HG02970 (cell line): ENCODE data around the gene PDXK.

ENCODE experiments used
- ATAC-seq: cut with Tn5 transposase; IDR thresholded peaks from one replicate; pipeline ENCODE4 v1.9.1; 2021; ENCODE audit warnings: mild to moderate bottlenecking, moderate library complexity, moderate number of reproducible peaks; ENCODE audit not compliant: unreplicated experiment, low FRiP score

PDXK gene

DNA sequence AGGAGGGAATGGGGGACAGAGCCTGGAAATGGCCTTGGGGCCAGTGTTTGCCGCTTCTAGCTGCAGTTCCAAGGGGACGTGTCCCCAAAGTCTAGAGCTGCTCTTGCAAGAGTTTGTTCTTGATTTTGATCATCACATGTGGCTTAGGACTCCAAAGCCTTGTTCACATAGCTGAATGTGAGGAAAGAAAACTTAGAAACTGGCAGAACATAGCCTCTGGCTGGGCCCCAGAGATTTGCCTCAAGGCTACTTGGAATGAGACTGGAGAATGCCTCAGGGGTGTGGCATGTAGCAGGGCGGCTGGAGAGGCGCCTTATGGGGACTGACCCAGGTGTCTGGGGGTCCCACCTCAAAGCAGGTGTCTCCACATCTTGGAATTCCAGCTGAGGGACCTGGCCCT, 2.3 kb downstream of the PDXK start:
- ATAC-seq: no peak

DNA sequence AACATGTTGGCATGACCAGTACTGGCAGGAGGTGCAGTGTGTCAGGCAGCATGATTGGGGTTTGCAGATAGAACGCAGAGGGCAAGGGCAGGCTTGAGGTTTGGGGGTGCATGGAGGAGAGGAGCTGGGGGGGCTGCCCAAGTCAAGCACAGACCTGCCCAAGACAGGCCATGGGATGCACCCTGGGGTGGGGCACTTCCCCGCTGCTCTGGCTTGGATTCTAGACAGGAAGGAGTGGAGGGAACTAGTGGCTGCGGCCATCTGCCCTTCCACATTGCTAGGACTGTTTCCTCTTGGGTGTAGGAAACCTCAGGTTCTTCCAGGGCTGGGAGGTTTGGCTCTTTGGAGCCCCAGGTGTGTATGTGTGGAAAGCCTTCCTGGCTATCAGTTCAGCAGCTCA, 3.0 kb downstream of the PDXK start:
- no peak for ATAC-seq

DNA sequence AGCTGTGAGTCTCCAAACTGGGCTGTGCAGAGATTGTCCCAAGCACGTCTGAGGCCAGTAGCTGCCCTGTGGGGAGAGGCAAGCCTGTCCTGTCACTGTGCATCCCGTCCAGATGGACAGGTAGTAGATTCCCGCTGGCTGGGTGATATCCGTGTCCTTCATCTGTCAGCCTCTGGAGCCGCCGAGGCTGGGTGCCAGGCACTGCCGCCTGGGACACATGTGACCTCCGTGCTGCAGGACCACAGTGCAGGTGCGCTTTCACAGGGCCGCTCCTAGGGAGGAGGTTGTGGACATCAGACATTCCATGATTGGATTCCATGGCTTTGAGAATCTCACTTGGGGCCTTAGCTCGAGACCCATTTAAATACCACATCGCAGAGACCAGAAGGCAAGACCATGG, 4.7 kb downstream of the PDXK start:
- no peak for ATAC-seq

DNA sequence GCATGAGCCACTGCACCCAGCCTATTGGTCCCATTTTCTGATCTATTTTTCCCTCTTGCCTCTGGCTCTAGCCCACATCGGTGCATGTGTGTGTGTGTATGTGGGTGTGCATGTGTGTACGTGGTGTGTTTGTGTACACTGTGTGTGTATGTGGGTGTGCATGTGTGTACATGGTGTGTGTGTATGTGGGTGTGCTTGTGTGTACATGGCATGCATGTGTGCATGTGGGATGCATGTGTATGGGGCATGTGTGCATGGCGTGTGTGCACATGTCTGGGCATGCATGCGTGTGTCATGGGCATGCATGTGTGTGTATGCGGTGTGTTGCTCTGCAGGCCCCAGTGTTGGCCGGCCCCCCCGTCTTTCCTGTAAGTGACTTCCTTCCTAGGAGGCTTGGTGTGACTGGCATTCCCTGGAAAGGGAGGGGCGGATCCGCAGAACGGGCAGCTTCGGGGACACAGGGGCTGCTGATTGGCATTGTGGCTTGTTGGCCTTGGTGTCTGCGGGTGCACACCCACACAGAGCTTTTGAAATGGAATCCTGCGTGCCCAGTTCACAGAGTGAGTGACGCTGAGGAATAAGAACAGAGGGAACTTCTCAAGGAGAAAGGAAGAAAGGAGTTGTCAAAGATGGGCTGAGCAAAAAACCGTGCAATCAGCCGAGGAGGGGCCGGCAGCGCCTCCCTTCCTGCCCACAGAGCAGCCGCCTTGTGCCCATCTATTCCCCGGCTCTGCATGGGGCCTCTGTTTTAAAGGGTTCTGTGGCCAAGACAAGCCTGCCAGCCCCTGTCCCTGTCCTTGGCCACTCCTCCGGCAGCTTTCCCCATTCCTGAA, 8.0 kb downstream of the PDXK start:
- no peak for ATAC-seq

DNA sequence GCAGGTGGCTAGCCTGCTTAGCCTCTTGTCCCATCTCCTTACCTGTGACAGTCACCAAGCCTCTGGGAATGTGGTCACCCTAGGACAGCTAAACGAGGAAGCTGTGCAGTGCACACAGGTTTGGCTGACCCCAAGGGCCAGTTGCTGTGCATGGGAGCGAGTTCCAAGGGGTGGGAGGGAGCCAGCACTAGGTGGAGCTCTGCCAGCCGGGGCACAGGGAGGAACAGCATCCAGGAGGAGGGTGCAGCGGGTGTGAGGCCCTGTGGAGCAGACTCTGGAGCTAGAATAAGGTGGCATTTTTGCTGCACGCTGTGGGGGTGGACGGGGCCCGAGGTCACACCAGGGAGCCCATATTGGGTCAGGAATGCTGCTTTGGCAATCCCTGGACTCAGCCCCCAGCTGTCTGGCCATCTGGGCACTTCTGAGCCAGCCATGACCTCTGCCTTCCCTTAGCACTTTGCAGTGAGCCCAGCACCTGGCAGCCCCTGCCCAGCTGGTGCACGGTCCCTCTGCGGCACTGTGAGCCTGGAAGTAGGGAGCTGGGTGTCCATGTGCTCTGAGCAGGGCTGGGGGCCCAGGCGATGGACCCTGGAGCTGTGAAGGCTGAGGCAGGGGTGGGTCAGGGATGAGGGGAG, 8.7 kb downstream of the PDXK start:
- no peak for ATAC-seq

DNA sequence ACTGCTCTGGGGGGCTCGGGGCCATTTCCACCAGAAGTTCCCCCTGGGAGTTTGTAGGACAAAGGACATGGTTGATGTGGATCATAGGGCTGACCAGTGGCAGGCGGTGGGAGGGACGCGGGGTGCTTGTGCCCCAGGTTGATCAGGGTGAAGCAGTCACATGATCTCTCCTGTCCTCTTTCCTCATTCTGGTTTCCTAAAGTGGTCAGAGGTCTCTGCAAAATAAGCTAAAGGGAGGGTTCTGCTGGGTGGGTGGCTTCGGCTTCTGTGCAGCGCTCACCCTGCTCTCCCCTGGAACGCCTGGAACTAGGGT, 9.2 kb downstream of the PDXK start:
- no peak for ATAC-seq

DNA sequence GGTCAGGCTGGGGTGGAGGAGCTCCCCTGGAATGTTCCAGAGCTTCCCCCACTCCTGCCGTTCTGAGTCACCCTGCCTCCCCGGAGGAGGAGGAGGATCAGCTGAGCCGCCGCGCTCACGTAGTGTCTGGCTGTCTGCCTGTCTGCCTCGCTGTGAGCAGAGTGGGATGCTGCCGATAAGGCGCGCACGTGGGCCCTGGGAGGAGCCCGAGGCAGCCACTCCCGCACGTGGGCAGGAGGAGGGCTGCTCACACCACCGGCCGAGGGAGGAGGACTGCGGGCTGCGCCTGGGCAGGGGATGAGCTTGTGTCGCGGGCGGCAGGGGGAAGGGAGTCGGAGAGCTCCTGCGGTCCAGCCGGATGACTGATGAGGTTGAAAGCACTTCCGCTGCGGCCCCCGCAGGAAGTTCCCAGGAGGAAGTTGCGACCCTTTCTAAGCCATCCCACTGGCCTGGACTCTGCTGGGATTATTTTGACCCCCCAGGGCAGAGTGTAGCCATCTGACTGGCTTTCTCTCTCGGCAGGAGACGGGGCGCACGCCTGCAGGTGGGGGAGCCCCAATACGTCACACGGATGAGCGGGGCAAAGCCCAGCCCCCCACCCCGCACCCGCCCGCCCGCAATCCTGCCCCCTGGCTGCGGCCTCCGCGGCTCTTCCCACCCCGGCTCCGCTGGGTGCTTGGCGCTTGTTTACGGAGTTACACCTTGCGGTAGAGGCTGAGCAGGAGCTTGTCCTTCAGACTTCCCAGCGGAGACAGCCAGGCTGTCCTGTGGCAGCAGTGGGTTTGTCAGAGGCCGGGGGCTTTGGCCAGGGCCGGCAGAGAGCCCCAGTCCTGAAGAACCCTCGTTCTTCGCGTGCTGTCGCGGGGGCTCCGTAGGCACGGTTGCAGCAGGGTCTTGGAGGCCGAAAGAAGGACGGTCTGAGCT, 9.8 kb downstream of the PDXK start:
- ATAC-seq: peak; percentile 50

DNA sequence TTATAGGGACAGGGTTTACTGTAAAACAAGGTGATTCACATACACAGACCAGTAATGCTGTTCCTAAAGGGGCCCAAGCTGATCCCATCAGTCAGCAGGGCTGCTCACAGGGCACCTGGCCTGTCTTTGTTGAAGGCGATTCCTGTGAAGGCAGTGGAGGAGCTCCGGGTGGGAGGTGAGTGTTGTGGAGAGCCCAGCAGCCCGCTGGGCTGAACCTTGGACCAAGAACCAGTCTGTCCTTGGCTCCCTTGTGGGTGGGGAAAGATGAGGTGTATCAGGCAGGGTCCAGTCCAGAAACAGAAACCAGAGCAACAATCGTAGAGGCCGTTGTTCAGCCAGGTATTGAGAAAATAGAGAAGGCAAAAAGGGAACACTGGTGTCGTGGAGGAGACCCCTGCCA, 12.5 kb downstream of the PDXK start:
- ATAC-seq: no peak

DNA sequence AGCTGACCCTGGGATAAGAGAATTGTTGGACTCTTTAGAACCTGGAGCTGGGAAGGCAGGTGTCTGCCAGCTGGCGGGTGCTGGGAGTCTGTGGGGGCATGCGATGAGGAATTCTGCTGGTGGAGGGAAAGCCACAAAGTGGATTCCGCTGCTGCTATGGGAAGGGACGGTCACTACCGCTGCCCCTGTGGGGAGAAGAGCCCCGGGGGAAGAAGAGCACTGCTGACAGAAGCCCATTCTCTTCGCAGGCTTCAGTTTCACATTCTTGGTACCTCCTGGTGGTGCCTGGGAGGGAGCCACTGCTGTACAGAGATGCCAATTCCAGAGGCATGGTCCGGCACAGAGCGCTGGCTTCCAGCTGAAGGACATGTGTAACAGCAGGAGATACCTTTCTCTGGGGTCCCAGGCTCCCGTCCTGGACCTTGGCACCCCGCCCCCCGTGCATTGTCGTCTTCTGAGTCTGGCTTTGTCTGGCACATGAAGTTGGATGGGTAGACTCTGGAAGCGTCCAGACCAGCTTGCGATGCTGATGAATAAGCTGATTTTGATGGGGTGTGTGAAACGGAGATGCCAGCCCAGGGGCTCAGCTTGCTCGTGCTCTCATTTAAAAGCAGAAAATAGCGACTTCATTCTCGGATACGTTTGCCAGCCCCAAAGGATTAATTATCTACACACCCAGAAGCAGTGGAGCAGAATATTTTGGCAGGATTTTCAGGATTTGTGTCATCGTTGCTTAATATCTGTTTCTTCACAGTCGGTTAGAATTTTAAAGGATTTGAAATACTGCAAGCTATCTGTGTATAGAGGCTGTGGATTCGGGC, 13.2 kb downstream of the PDXK start:
- ATAC-seq: no peak

DNA sequence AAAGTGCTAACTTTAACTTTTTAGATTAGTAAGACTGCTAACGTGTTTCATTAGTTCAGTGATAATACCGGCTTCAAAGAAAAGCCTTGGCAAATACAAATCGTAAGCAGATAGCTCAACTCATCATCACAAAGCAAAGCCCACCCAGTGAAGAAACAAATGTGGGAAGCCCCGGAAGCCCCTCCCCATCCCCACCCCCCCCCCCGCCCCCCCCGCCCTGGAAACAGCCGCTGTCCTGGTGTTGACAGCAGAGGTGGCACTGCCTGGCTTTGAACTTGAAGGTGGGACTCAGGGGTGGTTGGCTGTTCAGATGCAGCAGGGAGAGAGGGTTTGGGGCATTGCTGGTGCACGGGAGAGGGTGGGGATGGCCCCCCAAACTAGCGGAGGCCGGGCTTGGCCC, 14.1 kb downstream of the PDXK start:
- no peak for ATAC-seq

DNA sequence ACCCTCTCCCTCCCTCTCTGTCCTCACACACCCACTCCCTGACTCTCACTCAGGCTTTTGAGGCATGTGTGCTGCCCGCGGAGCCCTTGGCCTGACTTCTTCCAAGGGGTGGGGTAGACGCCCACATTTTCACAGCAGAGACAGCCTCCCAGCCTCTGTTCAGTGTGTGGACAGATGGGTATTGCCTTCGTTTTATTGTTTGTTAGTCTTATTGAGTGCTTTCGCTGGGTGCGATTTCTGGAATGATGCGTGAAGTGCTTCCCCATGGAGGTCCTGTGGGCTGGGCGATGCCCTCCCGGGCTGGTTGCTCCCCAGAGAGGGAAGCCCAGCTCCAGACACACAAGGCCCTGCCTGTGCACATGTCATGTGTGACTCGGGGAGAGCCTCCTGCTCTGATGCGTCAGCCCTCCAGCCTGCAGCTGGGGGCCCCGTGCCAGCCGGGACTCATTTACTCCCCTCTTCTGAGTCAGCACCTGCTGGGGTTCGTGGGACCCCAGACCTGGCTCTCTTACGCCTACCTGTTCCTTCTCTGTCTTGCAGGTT, 14.7 kb downstream of the PDXK start:
- ATAC-seq: no peak

DNA sequence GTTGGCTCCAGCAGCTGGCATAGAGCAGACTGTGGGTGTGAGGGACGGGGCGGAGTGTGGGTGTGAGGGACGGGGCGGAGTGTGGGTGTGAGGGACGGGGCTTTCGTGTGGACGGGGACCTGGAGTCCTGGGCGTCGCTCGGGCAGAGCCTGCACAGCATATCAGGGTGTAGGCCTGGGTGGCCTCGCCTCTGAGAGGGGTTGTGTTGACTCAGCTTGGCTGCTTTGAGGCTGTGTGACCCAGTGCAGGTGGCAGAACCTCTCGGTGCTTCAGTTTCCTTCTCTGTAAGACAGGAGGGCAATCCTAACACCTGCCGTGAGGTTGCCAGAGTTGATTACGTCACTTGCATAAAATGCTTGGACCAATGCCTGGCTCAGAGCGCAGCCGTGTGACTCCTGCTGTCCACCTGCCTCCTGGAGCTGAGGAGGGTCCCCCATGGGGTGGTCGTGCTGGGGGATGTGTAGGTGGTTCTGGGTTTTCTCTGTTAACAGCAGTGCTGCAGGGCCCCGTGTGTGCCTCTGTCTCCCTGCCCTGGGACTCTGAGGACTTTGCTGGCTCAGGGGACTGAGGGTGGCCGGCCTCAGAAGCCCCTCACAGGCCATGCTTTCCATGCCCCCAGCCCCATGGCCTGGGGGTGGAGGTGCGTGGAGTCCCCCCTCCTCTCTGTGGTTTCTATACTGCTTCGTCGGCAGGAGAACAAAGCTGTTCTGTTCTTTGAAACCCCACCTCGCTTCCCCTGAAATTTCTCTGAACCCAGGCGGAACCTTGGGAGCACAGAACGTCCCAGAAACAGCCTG, 15.4 kb downstream of the PDXK start:
- ATAC-seq: no peak

DNA sequence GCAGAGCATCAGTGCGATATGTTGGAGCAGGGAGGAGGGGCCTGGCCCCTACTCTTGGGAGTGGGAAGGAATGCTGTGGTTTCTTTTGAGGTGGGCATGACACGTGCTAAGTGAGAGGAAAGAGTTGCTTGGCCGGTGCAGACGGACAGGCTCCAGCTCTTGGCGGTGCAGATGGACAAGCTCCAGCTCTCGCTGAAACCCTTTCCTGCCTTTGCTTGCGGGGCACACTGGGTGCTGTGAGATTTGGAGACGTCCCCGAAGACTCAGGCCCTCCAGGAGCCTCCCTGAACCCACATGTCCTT, 15.9 kb downstream of the PDXK start:
- no peak for ATAC-seq

DNA sequence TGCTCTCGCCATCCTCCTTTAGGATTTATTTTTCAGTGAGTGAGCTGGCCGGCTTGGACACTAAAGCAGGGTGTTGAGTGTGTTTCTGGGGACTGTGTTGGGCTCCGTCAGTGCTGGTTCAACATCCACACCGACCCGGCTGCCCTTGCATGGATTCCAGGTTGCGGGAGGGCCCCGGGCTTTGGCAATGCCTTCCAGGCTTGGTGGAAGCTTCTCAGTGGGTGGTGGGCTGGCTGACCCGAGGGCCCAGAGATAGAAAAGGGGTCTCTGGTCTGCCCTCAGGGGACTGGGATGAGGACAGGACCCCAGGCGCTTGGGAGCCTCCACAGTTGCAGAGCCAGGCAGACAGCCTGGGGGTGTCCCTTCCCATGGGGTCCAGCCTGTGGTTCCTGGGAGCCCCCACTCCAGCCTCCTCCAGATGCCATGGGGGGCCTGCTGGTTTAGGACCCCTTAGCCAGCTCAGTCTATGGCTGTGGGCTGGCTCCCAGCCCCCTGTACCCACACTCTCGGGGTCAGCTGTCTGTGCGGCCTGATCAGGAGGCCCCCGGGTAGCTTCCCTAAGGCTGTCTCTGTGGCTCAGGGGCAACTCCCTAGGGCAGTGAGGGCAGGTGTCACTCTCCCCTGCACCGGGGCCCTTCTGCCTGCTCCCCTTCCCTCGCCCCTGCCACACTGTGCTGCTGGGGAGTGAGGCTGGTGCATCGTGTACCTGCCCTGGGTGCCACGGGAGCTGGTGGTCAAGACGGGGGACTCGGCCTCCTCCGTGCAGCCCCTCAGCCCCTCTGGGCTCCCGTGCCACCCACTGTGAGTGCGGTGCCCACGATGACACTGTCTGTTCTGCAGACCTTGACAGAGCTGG, 16.5 kb downstream of the PDXK start:
- ATAC-seq: no peak

DNA sequence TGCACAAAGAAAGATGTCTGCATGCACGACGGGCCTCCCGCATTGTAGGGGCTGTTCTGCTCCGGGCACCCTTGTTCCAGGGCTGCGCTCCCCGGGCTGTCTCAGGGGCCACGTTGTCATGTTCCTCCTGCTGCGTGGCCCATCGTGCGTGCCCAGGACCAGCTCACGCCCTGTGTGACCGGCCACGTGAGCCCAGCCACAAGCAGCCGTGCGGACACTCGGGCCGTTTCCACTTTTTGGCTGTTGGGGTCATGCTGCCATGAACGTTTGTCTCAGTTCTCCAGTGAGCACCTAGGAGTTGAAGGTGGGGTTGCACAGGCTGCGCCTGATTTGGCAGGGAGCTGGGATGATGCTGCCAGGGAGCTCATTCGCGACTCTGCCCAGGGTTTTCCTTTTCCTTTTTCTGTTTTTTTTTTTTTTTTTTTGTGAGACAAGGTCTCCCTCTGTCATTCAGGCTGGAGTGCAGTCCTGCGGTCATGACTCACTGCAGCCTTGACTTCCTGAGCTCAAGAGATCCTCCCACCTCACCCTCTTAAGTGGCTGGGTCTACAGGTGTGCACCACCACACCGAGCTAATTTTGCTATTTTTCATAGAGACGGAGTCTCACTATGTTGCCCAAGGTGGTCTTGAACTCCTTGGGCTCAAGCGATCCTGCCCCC, 17.4 kb downstream of the PDXK start:
- no peak for ATAC-seq

DNA sequence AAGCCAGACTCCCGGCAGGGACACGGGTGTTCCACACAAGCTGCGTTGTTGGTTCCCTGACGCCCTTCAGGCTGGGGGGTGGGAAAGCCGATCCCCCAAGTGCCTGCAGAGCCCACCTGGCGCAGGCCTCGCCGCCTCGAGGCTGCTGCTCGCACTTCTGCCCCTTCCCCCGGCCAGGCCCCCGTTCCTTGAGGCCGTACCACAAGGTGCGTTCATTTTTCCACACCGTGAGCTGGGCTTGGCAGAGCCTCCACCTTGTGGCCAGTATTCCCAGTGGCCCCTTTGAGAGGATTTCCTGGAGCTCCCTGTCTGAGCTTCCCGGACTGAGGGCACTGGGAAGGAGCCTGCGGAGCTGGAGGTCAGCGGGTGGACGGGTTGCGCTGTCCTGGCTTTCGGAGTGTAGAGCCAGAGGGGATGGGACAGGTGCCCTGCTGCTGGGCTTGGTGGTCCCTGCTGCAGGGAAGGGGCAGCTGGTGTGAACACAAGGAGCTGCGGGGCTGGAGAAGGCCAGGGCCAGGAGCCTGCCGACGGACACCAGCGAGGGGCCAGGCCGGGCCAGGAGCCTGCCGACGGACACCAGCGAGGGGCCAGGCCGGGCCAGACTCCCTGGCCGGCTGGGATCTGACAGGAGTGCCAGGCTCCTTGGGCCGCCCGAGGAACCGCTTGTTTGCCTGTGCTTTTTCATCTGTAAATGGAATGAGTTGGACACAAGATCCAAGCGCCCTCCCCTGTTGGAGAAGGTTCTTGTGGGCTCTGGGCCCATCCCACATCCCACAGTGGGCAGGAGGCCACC, 18.4 kb downstream of the PDXK start:
- ATAC-seq: no peak

DNA sequence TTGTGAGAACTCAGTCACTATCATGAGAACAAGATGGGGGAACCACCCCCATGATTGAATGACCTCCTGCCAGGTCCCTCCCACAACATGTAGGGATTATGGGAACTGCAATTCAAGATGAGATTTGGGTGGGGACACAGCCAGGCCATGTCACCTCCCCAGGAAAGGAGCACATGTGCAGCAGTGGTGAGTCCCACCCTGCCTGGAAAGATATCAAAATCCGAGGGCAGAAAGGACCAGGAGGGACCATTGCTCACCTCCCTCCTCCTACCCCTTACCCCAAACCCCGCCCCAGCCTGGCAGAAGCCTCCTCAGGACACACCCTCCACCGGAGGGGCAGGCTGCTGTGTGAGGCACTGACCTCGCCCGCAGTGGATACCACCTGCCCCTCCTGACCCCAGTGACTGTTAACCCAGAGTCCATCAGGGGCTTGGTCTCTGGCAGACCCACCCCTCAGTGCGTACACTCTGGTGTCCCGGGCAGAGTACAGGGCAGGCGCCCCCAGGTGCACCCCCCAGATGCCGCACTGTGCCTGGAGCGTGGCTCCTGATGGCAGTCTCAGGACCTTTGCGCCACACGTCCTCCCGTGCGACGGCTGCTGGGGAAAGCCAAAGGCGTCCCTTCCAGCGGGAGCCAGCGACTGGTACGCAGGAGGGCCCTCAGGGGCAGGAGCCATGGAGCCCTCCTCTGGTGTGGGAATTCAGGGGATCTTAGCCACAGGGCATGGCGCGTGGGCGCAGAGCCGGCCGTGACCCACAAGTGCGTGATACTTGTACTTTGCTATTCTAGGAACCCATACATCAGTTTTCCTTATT, 20.9 kb downstream of the PDXK start:
- ATAC-seq: no peak
